ENCODE measurements around the gene ANGEL1. TPM values are rescaled to one million over a fixed set of nuclear protein-coding genes. Genes with fewer than 3 reads are reported as not detected.

Gene ANGEL1
- total and polyA plus RNA-seq, 4 donors, result 5.2 to 15.9 (median 9.6) TPM

DNA sequence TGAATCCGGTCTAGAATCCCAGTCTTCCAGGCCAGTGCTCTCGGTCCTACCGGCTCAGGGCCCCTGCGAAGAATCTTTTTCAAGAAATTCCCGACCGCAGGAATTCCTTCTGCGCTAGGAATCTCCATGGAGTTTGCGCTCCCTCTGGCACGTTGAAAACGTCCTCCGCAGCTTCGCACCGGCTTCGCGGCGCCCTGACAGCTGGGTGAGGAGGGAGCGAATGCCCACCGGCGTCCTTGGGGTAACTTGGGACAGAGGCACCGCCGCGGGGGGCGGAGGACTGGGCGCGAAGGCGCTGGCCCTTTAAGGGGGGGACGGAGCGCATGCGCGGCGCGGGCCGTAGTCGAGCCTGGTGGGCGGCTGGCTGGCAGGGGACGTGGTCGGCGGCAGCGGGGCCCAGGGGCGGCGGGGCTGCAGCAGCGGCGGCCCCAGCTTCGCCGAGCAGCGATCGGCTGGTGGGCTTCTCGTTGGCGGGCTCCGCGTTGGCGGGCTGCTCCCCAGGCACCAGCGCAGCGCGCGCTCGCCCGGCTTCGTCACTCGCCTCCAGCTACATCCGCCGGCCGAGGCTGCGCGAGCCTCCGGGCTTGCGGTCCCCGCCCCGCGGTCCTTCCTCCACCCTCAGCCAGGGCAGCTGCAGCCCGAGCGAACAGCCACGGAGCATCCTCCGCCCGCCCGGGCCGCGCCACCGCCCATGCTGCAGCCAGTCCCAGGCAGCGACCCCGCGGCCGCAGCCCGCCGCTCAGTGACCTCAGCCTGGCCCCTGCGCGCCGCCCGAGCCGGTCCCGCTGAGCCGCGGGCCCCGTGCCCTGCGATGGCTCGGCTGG is 51.3 kb downstream of the ANGEL1 start, which contains the start of gene VASH1:
TSS of gene VASH1 (plus strand) at position 333 of the 824 bp plus-strand sequence. CDS start 1,354 bp downstream, outside the sequence.
- peak within 1 kb of the TSS; percentile 15 to 36 for H3K9ac ChIP-seq (ENCODE audit: low read depth in 1 of 2, low read length in 2 of 2)
- H3K4me1 ChIP-seq (ENCODE audit: control insufficient read depth in 4 of 4, insufficient read depth in 4 of 4, low read length in 3 of 4), result peaks cover 3 to 19% (median 9%) of the 10 kb centered on the region in 4 donors
- WGBS, result 2% methylated on average over 96 of the region's 96 CpGs
- peak; percentile 48 for DNase-seq (ENCODE audit: low spot score)
- H3K9me3 ChIP-seq (ENCODE audit: control insufficient read depth in 4 of 4, low read length in 3 of 4), result no peaks in the 10 kb centered on the region
- peaks cover 0 to 3% (median 3%) of the 10 kb centered on the region in 4 donors for H3K27me3 ChIP-seq (ENCODE audit: control insufficient read depth in 4 of 4, insufficient read depth in 4 of 4, low read length in 3 of 4)
- TF ChIP-seq JUND (IDR thresholded peaks at IDR 0.05) (no peak), FOXA2 (IDR thresholded peaks at IDR 0.05) (no peak), RXRA (IDR thresholded peaks at IDR 0.05) (no peak), RAD21 (IDR thresholded peaks at IDR 0.05) (no peak), FOXA1 (IDR thresholded peaks at IDR 0.05) (no peak), HNF4A (conservative IDR thresholded peaks at IDR 0.05) (no peak), SP1 (IDR thresholded peaks at IDR 0.05) (no peak), YY1 (IDR thresholded peaks at IDR 0.05) (no peak)
- TF ChIP-seq, protein P1, sequence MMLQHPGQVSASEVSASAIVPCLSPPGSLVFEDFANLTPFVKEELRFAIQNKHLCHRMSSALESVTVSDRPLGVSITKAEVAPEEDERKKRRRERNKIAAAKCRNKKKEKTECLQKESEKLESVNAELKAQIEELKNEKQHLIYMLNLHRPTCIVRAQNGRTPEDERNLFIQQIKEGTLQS (IDR thresholded peaks at IDR 0.05), result no peak
- TF ChIP-seq, protein P2, sequence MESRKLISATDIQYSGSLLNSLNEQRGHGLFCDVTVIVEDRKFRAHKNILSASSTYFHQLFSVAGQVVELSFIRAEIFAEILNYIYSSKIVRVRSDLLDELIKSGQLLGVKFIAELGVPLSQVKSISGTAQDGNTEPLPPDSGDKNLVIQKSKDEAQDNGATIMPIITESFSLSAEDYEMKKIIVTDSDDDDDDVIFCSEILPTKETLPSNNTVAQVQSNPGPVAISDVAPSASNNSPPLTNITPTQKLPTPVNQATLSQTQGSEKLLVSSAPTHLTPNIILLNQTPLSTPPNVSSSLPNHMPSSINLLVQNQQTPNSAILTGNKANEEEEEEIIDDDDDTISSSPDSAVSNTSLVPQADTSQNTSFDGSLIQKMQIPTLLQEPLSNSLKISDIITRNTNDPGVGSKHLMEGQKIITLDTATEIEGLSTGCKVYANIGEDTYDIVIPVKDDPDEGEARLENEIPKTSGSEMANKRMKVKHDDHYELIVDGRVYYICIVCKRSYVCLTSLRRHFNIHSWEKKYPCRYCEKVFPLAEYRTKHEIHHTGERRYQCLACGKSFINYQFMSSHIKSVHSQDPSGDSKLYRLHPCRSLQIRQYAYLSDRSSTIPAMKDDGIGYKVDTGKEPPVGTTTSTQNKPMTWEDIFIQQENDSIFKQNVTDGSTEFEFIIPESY (IDR thresholded peaks at IDR 0.05), result no peak
- TF ChIP-seq, protein P3, sequence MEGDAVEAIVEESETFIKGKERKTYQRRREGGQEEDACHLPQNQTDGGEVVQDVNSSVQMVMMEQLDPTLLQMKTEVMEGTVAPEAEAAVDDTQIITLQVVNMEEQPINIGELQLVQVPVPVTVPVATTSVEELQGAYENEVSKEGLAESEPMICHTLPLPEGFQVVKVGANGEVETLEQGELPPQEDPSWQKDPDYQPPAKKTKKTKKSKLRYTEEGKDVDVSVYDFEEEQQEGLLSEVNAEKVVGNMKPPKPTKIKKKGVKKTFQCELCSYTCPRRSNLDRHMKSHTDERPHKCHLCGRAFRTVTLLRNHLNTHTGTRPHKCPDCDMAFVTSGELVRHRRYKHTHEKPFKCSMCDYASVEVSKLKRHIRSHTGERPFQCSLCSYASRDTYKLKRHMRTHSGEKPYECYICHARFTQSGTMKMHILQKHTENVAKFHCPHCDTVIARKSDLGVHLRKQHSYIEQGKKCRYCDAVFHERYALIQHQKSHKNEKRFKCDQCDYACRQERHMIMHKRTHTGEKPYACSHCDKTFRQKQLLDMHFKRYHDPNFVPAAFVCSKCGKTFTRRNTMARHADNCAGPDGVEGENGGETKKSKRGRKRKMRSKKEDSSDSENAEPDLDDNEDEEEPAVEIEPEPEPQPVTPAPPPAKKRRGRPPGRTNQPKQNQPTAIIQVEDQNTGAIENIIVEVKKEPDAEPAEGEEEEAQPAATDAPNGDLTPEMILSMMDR (IDR thresholded peaks at IDR 0.05; ENCODE audit: low read depth, low read length, missing input control), result no peak
- TF ChIP-seq, protein P4, sequence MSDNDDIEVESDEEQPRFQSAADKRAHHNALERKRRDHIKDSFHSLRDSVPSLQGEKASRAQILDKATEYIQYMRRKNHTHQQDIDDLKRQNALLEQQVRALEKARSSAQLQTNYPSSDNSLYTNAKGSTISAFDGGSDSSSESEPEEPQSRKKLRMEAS (IDR thresholded peaks at IDR 0.05), result no peak
- TF ChIP-seq, protein P5, sequence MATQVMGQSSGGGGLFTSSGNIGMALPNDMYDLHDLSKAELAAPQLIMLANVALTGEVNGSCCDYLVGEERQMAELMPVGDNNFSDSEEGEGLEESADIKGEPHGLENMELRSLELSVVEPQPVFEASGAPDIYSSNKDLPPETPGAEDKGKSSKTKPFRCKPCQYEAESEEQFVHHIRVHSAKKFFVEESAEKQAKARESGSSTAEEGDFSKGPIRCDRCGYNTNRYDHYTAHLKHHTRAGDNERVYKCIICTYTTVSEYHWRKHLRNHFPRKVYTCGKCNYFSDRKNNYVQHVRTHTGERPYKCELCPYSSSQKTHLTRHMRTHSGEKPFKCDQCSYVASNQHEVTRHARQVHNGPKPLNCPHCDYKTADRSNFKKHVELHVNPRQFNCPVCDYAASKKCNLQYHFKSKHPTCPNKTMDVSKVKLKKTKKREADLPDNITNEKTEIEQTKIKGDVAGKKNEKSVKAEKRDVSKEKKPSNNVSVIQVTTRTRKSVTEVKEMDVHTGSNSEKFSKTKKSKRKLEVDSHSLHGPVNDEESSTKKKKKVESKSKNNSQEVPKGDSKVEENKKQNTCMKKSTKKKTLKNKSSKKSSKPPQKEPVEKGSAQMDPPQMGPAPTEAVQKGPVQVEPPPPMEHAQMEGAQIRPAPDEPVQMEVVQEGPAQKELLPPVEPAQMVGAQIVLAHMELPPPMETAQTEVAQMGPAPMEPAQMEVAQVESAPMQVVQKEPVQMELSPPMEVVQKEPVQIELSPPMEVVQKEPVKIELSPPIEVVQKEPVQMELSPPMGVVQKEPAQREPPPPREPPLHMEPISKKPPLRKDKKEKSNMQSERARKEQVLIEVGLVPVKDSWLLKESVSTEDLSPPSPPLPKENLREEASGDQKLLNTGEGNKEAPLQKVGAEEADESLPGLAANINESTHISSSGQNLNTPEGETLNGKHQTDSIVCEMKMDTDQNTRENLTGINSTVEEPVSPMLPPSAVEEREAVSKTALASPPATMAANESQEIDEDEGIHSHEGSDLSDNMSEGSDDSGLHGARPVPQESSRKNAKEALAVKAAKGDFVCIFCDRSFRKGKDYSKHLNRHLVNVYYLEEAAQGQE (IDR thresholded peaks at IDR 0.05), result no peak
- peak within 1 kb of the TSS; percentile 40 to 65 for H3K27ac ChIP-seq (ENCODE audit: low read depth in 1 of 2, low read length in 2 of 2)
- H3K4me3 ChIP-seq (ENCODE audit: low read depth in 1 of 3, low read length in 3 of 3), result peak within 1 kb of the TSS; percentile 45 to 77 (median 71)
- H3K36me3 ChIP-seq (ENCODE audit: control insufficient read depth in 4 of 4, insufficient read depth in 3 of 4, low read depth in 1 of 4, low read length in 3 of 4), result no peaks in the 10 kb centered on the region

All from liver (tissue), 9 donors.